HUES64 (cell line): ENCODE data around the gene FGD4.

ENCODE experiments used
- H3K27ac ChIP-seq: 2 replicates; pipeline ENCODE4 v1.7.0; 2013; ENCODE audit warnings: low read depth, low read length, inconsistent platforms
- H3K27me3 ChIP-seq: 2 replicates; pipeline ENCODE4 v1.6.1; 2013; ENCODE audit warnings: mild to moderate bottlenecking, low read length; ENCODE audit not compliant: insufficient read depth
- H3K36me3 ChIP-seq: 2 replicates; pipeline ENCODE4 v1.6.1; 2013; ENCODE audit warnings: mild to moderate bottlenecking, low read length; ENCODE audit not compliant: insufficient read depth
- H3K4me1 ChIP-seq: 2 replicates; pipeline ENCODE4 v1.6.1; 2013; ENCODE audit warnings: mild to moderate bottlenecking, low read length, moderate library complexity; ENCODE audit not compliant: insufficient read depth
- H3K4me3 ChIP-seq: 2 replicates; pipeline ENCODE4 v1.5.1; 2013; ENCODE audit warnings: mild to moderate bottlenecking, low read length, moderate library complexity
- H3K9ac ChIP-seq: 2 replicates; pipeline ENCODE4 v1.6.1; 2013; ENCODE audit warnings: mild to moderate bottlenecking, low read depth, low read length
- H3K9me3 ChIP-seq: 2 replicates; pipeline ENCODE4 v1.6.1; 2013; ENCODE audit warnings: low read depth, low read length; ENCODE audit not compliant: insufficient read depth
- WGBS: fragments of 150-250, 120-280 bp; methylation state at CpG from one replicate; pipeline ENCODE4 v1.1.7; 2013; ENCODE audit warnings: missing lambda C conversion rate; 5-methylcytosine and 5-hydroxymethylcytosine counted together

FGD4 gene

DNA sequence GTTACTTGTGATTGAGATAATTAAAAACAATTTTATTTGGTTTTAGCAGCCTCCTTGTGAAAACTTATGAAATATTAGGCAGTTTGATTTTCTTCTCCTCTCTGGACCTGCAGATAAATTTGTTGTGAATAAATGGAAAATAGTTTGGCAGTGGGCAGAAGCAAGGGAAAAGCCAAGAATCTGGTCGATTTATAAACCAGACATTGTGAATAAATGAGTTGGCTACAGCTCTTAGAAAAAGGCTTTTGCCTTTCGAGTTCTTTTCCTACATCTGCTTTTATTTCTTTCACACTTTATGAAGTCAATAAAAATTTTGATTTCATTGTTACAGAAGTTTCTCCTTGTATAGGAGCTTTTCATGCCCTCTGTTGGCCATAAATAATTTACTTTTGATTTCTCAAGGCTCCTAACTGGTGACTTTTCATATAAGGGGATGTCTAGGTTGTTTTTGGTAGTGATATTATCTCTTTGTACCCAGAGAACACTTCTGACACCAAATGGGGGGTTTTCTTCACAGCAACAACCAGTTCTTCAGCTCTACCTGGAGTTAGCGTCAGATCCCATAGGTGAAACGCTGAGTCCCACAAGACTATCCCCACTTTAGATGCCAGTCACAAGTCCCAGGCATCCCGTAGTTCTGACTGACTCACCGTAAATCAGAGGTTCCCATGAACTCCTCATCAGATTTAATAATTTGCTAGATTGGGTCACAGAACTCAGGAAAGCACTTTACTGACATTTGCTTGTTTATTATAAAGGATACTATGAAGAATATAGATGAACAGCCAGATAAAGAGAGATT, 143.3 kb downstream of the FGD4 start:
- peaks cover 28% of the 10 kb centered on the region for H3K4me1 ChIP-seq
- H3K27ac ChIP-seq = no peak overlapping the region

GRCh38 chr12:32544893-32545292, 145.5 kb downstream of the FGD4 start:
- Histone ChIP-seq H3K4me3 (no peak overlapping the region), H3K27ac (no peak overlapping the region), H3K9ac (no peak overlapping the region), H3K9me3 (no peaks in the 10 kb centered on the region), H3K4me1 (peaks cover 44% of the 10 kb centered on the region), H3K27me3 (no peaks in the 10 kb centered on the region), H3K36me3 (peaks cover 4% of the 10 kb centered on the region)
- 98% methylated on average over 2 of the region's 2 CpGs for WGBS

More for the DNA sequence above, 143.3 kb downstream of the FGD4 start:
- Histone ChIP-seq H3K9ac (no peak overlapping the region), H3K27me3 (no peaks in the 10 kb centered on the region), H3K4me3 (no peak overlapping the region), H3K36me3 (peaks cover 4% of the 10 kb centered on the region), H3K9me3 (no peaks in the 10 kb centered on the region)
- WGBS = 96% methylated on average over 5 of the region's 6 CpGs

- H3K36me3 ChIP-seq = peaks cover 4% of the 10 kb centered on the region
- peak overlapping the region; percentile 13; the same call in 1 of the 2 replicates for H3K27ac ChIP-seq
- no peaks in the 10 kb centered on the region for H3K9me3 ChIP-seq
- peaks cover 40% of the 10 kb centered on the region for H3K4me1 ChIP-seq
- H3K9ac ChIP-seq = no peak overlapping the region
- H3K4me3 ChIP-seq = no peak overlapping the region
- WGBS = 73% methylated on average over 3 of the region's 3 CpGs
- H3K27me3 ChIP-seq = no peaks in the 10 kb centered on the region
These were observed 146.1 kb downstream of the FGD4 start for GRCh38 chr12:32545413-32545980.

DNA sequence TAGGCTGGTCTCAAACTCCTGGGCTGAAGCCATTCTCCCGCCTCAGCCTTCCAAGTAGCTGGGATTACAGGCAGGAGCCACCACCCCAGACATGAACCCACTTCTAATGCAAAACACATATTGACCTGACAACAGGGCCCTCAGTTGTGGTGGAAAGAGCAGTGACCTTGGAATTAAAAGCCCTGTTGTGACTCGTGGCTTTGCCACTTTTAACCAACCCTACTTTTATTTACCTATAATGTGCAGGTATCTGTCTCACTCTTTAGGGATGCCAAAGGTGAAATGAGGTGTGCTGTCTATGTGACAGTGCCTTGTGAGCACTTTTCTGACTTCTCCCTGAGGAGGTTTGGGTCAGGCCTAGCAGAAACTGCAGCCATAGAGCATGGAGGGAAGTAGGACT, 146.9 kb downstream of the FGD4 start:
- no peak overlapping the region for H3K4me3 ChIP-seq
- peaks cover 4% of the 10 kb centered on the region for H3K36me3 ChIP-seq
- H3K9ac ChIP-seq = no peak overlapping the region
- WGBS = 100% methylated on average over 1 of the region's 2 CpGs
- no peak overlapping the region for H3K27ac ChIP-seq
- H3K4me1 ChIP-seq = peaks cover 36% of the 10 kb centered on the region
- no peaks in the 10 kb centered on the region for H3K9me3 ChIP-seq
- H3K27me3 ChIP-seq = no peaks in the 10 kb centered on the region

DNA sequence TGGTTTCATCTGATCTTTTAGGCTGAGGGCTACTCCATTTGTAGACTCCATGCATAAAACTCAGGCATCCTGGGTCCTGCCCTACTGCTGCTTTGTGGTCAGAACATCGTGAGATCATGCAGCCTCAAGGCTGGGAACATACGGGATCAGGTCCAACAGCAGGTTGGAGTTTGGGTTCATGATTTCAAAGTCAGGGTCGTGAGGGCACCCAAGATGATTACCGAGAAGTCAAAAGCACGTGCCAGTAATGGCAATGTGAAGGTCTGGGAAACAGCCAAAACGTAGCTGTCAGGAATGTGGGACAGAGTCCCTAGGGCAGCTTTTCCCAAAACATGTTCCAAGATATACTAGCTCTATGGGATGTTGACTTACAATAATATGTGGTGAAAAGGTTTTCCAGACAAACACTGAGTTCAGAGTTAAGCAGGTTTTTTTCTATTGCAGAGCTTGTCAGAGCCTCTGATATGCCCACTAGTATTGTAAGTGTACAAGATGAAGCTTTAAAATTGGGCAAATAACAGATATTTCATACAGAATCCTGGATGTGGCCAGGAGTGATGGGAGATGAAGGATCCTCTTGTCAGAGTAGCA, 149.4 kb downstream of the FGD4 start:
- peaks cover 36% of the 10 kb centered on the region for H3K4me1 ChIP-seq
- WGBS = 91% methylated on average over 6 of the region's 6 CpGs
- H3K9ac ChIP-seq = no peak overlapping the region
- no peaks in the 10 kb centered on the region; the same call in 1 of the 2 replicates for H3K36me3 ChIP-seq
- no peak overlapping the region for H3K4me3 ChIP-seq
- no peak overlapping the region for H3K27ac ChIP-seq
- H3K9me3 ChIP-seq = no peaks in the 10 kb centered on the region
- no peaks in the 10 kb centered on the region for H3K27me3 ChIP-seq

GRCh38 chr12:32549675-32550079, 150.3 kb downstream of the FGD4 start:
- WGBS = 80% methylated on average over 8 of the region's 8 CpGs
- Histone ChIP-seq H3K9me3 (no peaks in the 10 kb centered on the region), H3K27ac (no peak overlapping the region), H3K36me3 (no peaks in the 10 kb centered on the region; the same call in 1 of the 2 replicates), H3K27me3 (no peaks in the 10 kb centered on the region), H3K9ac (no peak overlapping the region), H3K4me3 (no peak overlapping the region), H3K4me1 (peaks cover 36% of the 10 kb centered on the region)

GRCh38 chr12:32551058-32551457, 151.7 kb downstream of the FGD4 start:
- no peak overlapping the region for H3K4me3 ChIP-seq
- H3K9me3 ChIP-seq = no peaks in the 10 kb centered on the region
- H3K27me3 ChIP-seq = no peaks in the 10 kb centered on the region
- WGBS = 96% methylated on average over 1 of the region's 2 CpGs
- peaks cover 23% of the 10 kb centered on the region for H3K4me1 ChIP-seq
- H3K9ac ChIP-seq = no peak overlapping the region
- H3K36me3 ChIP-seq = no peaks in the 10 kb centered on the region; the same call in 1 of the 2 replicates
- no peak overlapping the region for H3K27ac ChIP-seq

GRCh38 chr12:32558903-32559302, 159.5 kb downstream of the FGD4 start:
- Histone ChIP-seq H3K4me1 (peaks cover 31% of the 10 kb centered on the region), H3K27me3 (no peaks in the 10 kb centered on the region), H3K9me3 (peaks cover under 1% of the 10 kb centered on the region; the same call in 1 of the 2 replicates), H3K36me3 (peaks cover under 1% of the 10 kb centered on the region), H3K4me3 (no peak overlapping the region), H3K9ac (no peak overlapping the region), H3K27ac (peak overlapping the region; percentile 6; the same call in 1 of the 2 replicates)
- no CpG with 5 or more reads among the region's 1 CpG for WGBS

DNA sequence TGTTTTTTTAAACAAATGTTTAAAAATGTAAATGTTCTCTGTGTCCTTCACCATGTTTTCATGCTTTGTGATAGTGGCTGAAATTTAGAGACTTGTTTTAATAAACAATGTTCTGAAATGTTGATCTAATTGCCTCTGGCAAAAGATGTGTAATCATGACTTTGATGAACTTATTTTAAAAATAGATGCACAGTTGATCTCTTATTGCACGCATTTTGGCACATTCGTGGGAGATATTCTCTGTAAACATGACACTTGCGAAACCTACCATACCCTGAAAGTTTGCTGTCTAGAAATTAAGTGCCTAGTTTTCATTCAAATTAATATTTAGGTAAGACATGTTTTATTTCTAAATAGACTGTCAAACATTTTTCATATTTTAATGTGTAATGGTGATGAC, 160.1 kb downstream of the FGD4 start:
- WGBS = 99% methylated on average over 3 of the region's 3 CpGs
- Histone ChIP-seq H3K9ac (no peak overlapping the region), H3K4me3 (no peak overlapping the region), H3K36me3 (peaks cover 6% of the 10 kb centered on the region), H3K9me3 (peaks cover 3% of the 10 kb centered on the region; the same call in 1 of the 2 replicates), H3K27ac (no peak overlapping the region), H3K27me3 (no peaks in the 10 kb centered on the region), H3K4me1 (peaks cover 31% of the 10 kb centered on the region)

- Histone ChIP-seq H3K9me3 (peaks cover 3% of the 10 kb centered on the region; the same call in 1 of the 2 replicates), H3K4me1 (peaks cover 34% of the 10 kb centered on the region), H3K9ac (no peak overlapping the region), H3K27ac (no peak overlapping the region), H3K27me3 (no peaks in the 10 kb centered on the region), H3K4me3 (no peak overlapping the region), H3K36me3 (peaks cover 17% of the 10 kb centered on the region)
- WGBS = 94% methylated on average over 3 of the region's 4 CpGs
These were observed 161.2 kb downstream of the FGD4 start for GRCh38 chr12:32560520-32560919.

DNA sequence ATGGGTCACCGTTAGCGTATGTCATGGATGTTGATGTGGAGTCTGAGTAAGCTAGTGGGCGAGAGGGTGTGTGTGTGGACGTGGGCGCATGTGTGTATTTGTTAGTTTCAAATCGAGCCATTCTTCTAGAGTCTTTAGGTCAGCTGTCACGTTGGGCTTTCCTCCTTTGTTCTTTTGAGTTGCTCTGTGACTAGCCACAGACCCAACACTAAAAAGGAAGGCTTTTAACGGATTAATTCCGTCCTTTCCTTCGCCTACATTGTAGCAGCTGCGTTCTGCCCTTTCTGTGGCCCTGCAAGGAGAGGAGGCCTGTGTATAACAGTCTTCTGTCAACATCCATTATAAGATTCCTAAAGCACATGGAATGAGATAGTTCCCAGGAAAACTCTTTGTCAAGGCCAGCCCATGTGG, 162.6 kb downstream of the FGD4 start:
- peak overlapping the region; percentile 20 for H3K27ac ChIP-seq
- no peaks in the 10 kb centered on the region for H3K27me3 ChIP-seq
- H3K4me1 ChIP-seq = peaks cover 48% of the 10 kb centered on the region
- peaks cover 3% of the 10 kb centered on the region; the same call in 1 of the 2 replicates for H3K9me3 ChIP-seq
- WGBS = 85% methylated on average over 11 of the region's 11 CpGs
- H3K9ac ChIP-seq = peak overlapping the region; percentile 13; the same call in 1 of the 2 replicates
- H3K36me3 ChIP-seq = peaks cover 17% of the 10 kb centered on the region
- H3K4me3 ChIP-seq = no peak overlapping the region
